CD14-positive monocyte (primary cell): Measurements from ENCODE around the gene FAM221B. TPM values are rescaled to one million over a fixed set of nuclear protein-coding genes. Genes with fewer than 3 reads are reported as not detected.
A peak's percentile ranks its signal among the peaks of the same experiment; 100 is the strongest.

Source experiments
- DNase-seq, 3 donors: peaks; one replicate each; pipeline ENCODE4 v3.0.0-alpha.2; 2011 to 2022
- H2AFZ ChIP-seq: 2 replicates; pipeline ENCODE4 v1.6.0; 2012; ENCODE audit warnings: mild to moderate bottlenecking, low read depth, low read length, inconsistent platforms; ENCODE audit not compliant: insufficient read depth, poor library complexity, severe bottlenecking
- H3K27ac ChIP-seq, 2 donors: 1 replicate in 1 of 2; 2 replicates in 1 of 2; pipeline ENCODE4 v1.5.1; 2012 to 2013; ENCODE audit warnings: low read length in 2 of 2, control low read depth in 1 of 2, inconsistent platforms in 1 of 2, low read depth in 1 of 2, mild to moderate bottlenecking in 1 of 2
- H3K27me3 ChIP-seq, 2 donors: one replicate each; pipeline versions ENCODE4 v1.6.0 to v1.6.1; 2011 to 2013; ENCODE audit warnings: low read length in 2 of 2; ENCODE audit not compliant: control insufficient read depth in 2 of 2, insufficient read depth in 2 of 2
- H3K36me3 ChIP-seq, 2 donors: replicated peaks in 1 of 2; 1 replicate in 1 of 2; 2 replicates in 1 of 2; pipeline versions ENCODE4 v1.5.1 to v1.6.1; 2012 to 2013; ENCODE audit warnings: low read length in 2 of 2, control low read depth in 1 of 2, inconsistent platforms in 1 of 2, mild to moderate bottlenecking in 1 of 2; ENCODE audit not compliant: insufficient read depth in 2 of 2, control insufficient read depth in 1 of 2
- H3K4me1 ChIP-seq, 2 donors: 1 replicate in 1 of 2; 2 replicates in 1 of 2; pipeline versions ENCODE4 v1.5.1 to v1.6.1; 2012 to 2013; ENCODE audit warnings: low read length in 2 of 2, control low read depth in 1 of 2, inconsistent platforms in 1 of 2, mild to moderate bottlenecking in 1 of 2, moderate library complexity in 1 of 2; ENCODE audit not compliant: insufficient read depth in 2 of 2, control insufficient read depth in 1 of 2
- H3K4me2 ChIP-seq: replicated peaks from 2 replicates; pipeline ENCODE3; 2012; ENCODE audit warnings: low read length, moderate library complexity, mild to moderate bottlenecking; ENCODE audit not compliant: poor library complexity, severe bottlenecking; ENCODE audit errors: extremely low read depth
- H3K4me3 ChIP-seq, 3 experiments: fragments of 200-600 bp in 1 of 3; sonication (generic) in 1 of 3; replicated peaks in 1 of 3; 1 replicate in 2 of 3; 2 replicates in 1 of 3; pipeline ENCODE4 v1.5.1; 2011 to 2013; ENCODE audit warnings: low read length in 3 of 3, mild to moderate bottlenecking in 3 of 3, control low read depth in 2 of 3, low read depth in 2 of 3, inconsistent platforms in 1 of 3, moderate library complexity in 1 of 3
- H3K79me2 ChIP-seq: 2 replicates; pipeline ENCODE4 v1.6.0; 2012; ENCODE audit warnings: mild to moderate bottlenecking, control low read depth, inconsistent platforms, low read length, moderate library complexity; ENCODE audit not compliant: insufficient read depth
- H3K9ac ChIP-seq: 2 replicates; pipeline ENCODE4 v1.6.0; 2017; ENCODE audit warnings: low read length, mild to moderate bottlenecking; ENCODE audit not compliant: insufficient read depth, poor library complexity, severe bottlenecking
- H3K9me3 ChIP-seq, 2 donors: replicated peaks in 1 of 2; 1 replicate in 1 of 2; 2 replicates in 1 of 2; pipeline versions ENCODE4 v1.5.1 to v1.6.1; 2012 to 2013; ENCODE audit warnings: low read length in 2 of 2, control low read depth in 1 of 2; ENCODE audit not compliant: control insufficient read depth in 1 of 2, insufficient read depth in 1 of 2
- H4K20me1 ChIP-seq: 2 replicates; pipeline ENCODE4 v1.6.0; 2012; ENCODE audit warnings: mild to moderate bottlenecking, low read length, control low read depth, moderate library complexity; ENCODE audit not compliant: insufficient read depth
- H3K27ac Mint-ChIP-seq, 7 donors: one replicate each; pipeline ENCODE4 v1.8.0; 2020; ENCODE audit warnings: mild to moderate bottlenecking in 7 of 7, mixed read lengths in 7 of 7, moderate library complexity in 6 of 7, inconsistent platforms in 2 of 7
- H3K27me3 Mint-ChIP-seq, 3 donors: one replicate each; pipeline ENCODE4 v1.8.0; 2021 to 2022; ENCODE audit warnings: low read depth in 3 of 3, mild to moderate bottlenecking in 3 of 3, mixed read lengths in 3 of 3, moderate library complexity in 3 of 3, inconsistent platforms in 1 of 3
- H3K36me3 Mint-ChIP-seq, 2 donors: one replicate each; pipeline ENCODE4 v1.8.0; 2020; ENCODE audit warnings: mixed read lengths in 2 of 2, inconsistent platforms in 1 of 2, mild to moderate bottlenecking in 1 of 2
- H3K4me1 Mint-ChIP-seq: one replicate; pipeline ENCODE4 v1.8.0; 2020; ENCODE audit warnings: mild to moderate bottlenecking, mixed read lengths
- H3K4me3 Mint-ChIP-seq, 2 donors: one replicate each; pipeline ENCODE4 v1.8.0; 2020; ENCODE audit warnings: mild to moderate bottlenecking in 2 of 2, mixed read lengths in 2 of 2, moderate library complexity in 1 of 2
- H3K9me3 Mint-ChIP-seq, 7 donors: one replicate each; pipeline ENCODE4 v1.8.0; 2020 to 2022; ENCODE audit warnings: mixed read lengths in 7 of 7, mild to moderate bottlenecking in 6 of 7, moderate library complexity in 6 of 7, inconsistent platforms in 2 of 7
- WGBS: methylation state at CpG from one replicate; pipeline ENCODE4 v1.1.5; 2013; ENCODE audit warnings: missing lambda C conversion rate; ENCODE audit not compliant: insufficient coverage; 5-methylcytosine and 5-hydroxymethylcytosine counted together
- intact Hi-C, 2 donors: fragments of 100-400 bp; cut with micrococcal nuclease; formaldehyde crosslinking; loops; one replicate each; pipeline versions ENCODE4 v1.15.0 to v1.15.1; 2023
- polyA plus RNA-seq, 3 donors: library from polyadenylated mRNA; depleted of rRNA in 1 of 3; unstranded in 2 of 3; stranded (reverse) in 1 of 3; fragments of 300-500 nt in 2 of 3; fragments of >200 nt in 1 of 3; fragmentation: Illumina TruSeq in 2 of 3; gene quantifications; 1 replicate in 2 of 3; 2 replicates in 1 of 3; pipeline ENCODE4 v1.2.3, GENCODE V29; 2012 to 2021
- TF ChIP-seq, protein P1 (sequence below): fragments of 200-600 bp; IDR thresholded peaks from one replicate; pipeline ENCODE4 v1.8.0; 2022; ENCODE audit warnings: antibody characterized with exemption, mild to moderate bottlenecking

The FAM221B gene
- polyA plus RNA-seq, 3 donors: 0.05 to 0.63 TPM; not detected in 1

- Histone ChIP-seq H3K27me3 (peaks cover 0 to 13% of the 10 kb centered on the region in 2 donors), H3K79me2 (no peaks in the 10 kb centered on the region), H3K9ac (no peak overlapping the region), H3K27ac (no peak overlapping the region), H3K36me3 (no peaks in the 10 kb centered on the region), H2AFZ (no peak overlapping the region), H3K9me3 (no peaks in the 10 kb centered on the region), H4K20me1 (no peaks in the 10 kb centered on the region), H3K4me2 (no peak overlapping the region), H3K4me3 (no peak overlapping the region), H3K4me1 (no peaks in the 10 kb centered on the region)
- Mint-ChIP-seq H3K36me3 (peaks cover 0 to 1% of the 10 kb centered on the region in 2 donors), H3K27ac (no peak overlapping the region), H3K4me1 (peaks cover 11% of the 10 kb centered on the region), H3K4me3 (no peak overlapping the region), H3K9me3 (peaks cover 0 to 4% (median 0%) of the 10 kb centered on the region in 7 donors), H3K27me3 (peaks cover 15 to 23% (median 15%) of the 10 kb centered on the region in 3 donors)
- 100% methylated on average over 2 of the region's 2 CpGs for whole genome bisulfite sequencing
- TF ChIP-seq, protein P1, sequence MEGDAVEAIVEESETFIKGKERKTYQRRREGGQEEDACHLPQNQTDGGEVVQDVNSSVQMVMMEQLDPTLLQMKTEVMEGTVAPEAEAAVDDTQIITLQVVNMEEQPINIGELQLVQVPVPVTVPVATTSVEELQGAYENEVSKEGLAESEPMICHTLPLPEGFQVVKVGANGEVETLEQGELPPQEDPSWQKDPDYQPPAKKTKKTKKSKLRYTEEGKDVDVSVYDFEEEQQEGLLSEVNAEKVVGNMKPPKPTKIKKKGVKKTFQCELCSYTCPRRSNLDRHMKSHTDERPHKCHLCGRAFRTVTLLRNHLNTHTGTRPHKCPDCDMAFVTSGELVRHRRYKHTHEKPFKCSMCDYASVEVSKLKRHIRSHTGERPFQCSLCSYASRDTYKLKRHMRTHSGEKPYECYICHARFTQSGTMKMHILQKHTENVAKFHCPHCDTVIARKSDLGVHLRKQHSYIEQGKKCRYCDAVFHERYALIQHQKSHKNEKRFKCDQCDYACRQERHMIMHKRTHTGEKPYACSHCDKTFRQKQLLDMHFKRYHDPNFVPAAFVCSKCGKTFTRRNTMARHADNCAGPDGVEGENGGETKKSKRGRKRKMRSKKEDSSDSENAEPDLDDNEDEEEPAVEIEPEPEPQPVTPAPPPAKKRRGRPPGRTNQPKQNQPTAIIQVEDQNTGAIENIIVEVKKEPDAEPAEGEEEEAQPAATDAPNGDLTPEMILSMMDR: no peak
- intact Hi-C loops: loop anchor here in 1 of 2 donors (5.0 kb wide), 1 partner anchor 89 kb away; no protein-coding TSS in a partner anchor
- DNase-seq: no peak
These were observed 35.1 kb downstream of the FAM221B start for GRCh38 chr9:35793461-35793860.

DNA sequence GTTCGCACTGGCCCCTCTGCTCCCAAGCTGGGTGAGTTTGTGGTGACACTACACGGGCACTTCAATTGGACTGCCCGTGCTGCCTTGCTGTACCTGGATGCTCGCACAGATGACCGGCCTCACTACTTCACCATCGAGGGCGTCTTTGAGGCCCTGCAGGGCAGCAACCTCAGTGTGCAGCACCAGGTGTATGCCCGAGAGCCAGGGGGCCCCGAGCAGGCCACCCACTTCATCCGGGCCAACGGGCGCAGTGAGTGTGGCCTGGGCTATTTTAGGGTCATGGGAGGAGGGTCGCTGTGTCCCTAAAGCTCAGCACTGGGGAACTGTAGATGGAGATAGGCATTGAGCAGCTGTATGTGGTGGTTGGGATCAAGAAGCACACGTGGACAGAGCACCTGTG lies 35.7 kb downstream of the FAM221B start:
- Mint-ChIP-seq H3K36me3 (peaks cover 0 to 1% of the 10 kb centered on the region in 2 donors), H3K9me3 (peaks cover 0 to 4% (median 0%) of the 10 kb centered on the region in 7 donors), H3K27me3 (peaks cover 15 to 23% (median 15%) of the 10 kb centered on the region in 3 donors), H3K27ac (no peak overlapping the region), H3K4me3 (peak overlapping the region in 1 of 2 donors; percentile 33), H3K4me1 (peaks cover 11% of the 10 kb centered on the region)
- no peaks in the 10 kb centered on the region for H3K79me2 ChIP-seq
- TF ChIP-seq, protein P1: no peak
- H3K4me3 ChIP-seq: no peak overlapping the region
- no peaks in the 10 kb centered on the region for H3K36me3 ChIP-seq
- intact Hi-C loops: loop anchor here in 1 of 2 donors (5.0 kb wide), 1 partner anchor 89 kb away; no protein-coding TSS in a partner anchor
- no peaks in the 10 kb centered on the region for H4K20me1 ChIP-seq
- WGBS: 98% methylated on average over 14 of the region's 14 CpGs
- H3K4me2 ChIP-seq: no peak overlapping the region
- H3K27ac ChIP-seq: no peak overlapping the region
- H3K9me3 ChIP-seq: no peaks in the 10 kb centered on the region
- peaks cover 0 to 13% of the 10 kb centered on the region in 2 donors for H3K27me3 ChIP-seq
- H2AFZ ChIP-seq: no peak overlapping the region
- no peak overlapping the region for H3K9ac ChIP-seq
- H3K4me1 ChIP-seq: no peaks in the 10 kb centered on the region
- DNase-seq: no peak
